GM19025 (cell line): ENCODE measurements around the gene CDK5.
A peak's percentile ranks its signal among the peaks of the same experiment; 100 is the strongest.
"Not testable (repeated sequence)": the region's sequence is repeated elsewhere in the genome, so short reads cannot be mapped to it uniquely, and the experiment has no call there.

Experiments
- ATAC-seq: cut with Tn5 transposase; IDR thresholded peaks from one replicate; pipeline ENCODE4 v1.9.1; 2021; ENCODE audit warnings: mild to moderate bottlenecking, low read depth, moderate library complexity; ENCODE audit not compliant: unreplicated experiment

The CDK5 gene

GRCh38 chr7:151059367-151060112, 1.8 kb upstream of the CDK5 start, which contains the start of gene SLC4A2:
Gene SLC4A2 (plus strand): TSS chr7:151059589. CDS start chr7:151061988, 2,399 bp downstream.
- ATAC-seq: peak; percentile 27

- ATAC-seq: no peak
Measured at GRCh38 chr7:151058781-151059366, 1.2 kb upstream of the CDK5 start.

DNA sequence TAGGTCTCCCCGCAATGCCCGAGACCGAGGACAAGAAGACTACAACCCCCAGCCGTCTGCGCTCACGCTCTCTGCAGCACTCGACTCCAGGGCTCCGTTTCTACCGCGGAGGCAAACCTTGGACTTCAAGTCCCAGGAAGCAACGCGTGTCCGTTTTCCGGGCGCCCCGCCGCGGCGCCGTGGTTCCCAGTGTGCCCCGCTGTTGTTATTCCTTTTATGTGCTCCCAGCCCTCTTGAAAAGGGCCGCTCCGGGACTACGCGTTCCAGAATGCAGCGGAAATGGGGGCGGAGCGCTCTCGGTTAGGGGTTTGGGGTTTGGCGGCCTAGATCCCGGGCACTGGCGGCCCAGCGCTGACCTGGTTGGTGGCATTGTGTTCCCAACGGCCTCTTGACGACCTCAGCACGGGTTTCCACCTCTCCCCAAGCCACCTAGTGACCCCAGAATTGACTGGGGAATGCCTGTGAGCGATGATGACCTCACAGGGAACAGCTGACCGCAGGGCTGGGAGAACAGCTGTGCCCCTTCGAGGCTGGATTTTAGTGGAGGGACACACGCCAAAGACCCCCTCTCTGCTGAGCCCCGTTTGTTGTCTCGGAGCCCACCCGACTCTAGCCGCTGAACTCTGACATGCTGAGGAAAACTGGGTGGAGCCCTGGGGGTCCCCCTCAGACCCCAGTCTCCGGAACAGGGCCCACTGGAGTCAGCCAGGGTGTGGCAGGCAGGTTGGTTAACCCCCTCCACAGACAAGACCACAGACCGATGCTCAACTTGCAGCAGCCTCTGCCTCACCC, 488 bp upstream of the CDK5 start:
- ATAC-seq: peak; percentile 88

GRCh38 chr7:151056666-151057505, 811 bp downstream of the CDK5 start:
- ATAC-seq: no peak

DNA sequence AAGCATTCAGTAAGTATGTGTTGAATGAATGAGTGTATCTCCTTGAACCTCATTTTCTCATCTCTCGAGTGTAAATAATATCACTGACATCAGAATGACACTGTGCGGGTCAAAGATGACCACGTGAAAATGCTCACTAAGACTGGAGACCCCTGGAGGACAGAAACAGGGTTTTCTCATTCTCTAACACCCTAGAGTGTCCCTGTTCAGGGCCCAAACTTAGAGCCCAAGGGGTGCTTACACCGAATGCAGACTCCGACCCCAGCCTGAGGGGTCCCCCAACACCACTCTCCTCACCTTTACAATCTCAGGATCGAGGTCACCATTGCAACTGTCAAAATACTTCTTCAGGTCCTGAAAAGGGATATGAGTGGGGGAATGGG, 1.4 kb downstream of the CDK5 start:
- no peak for ATAC-seq

DNA sequence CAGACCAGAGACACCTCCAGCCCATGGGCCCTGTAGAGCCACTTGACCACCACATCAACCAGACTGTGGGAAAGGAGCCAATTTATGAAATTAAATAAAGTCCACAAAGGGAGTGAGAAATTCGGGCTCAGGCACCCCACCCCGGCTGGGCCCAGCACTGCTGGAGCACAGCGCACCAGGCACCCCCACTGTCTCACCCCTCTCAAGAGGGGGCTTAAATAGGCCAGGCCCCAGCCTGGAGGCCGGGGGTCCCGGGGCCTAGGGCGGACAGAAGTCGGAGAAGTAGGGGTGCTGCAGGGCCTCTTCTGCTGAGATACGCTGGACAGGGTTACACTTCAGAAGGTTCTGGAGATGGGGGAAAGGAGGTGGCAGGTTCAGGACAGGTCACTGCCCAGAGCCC, 3.9 kb downstream of the CDK5 start:
- ATAC-seq: no peak

- no peak for ATAC-seq
Measured at GRCh38 chr7:151053096-151053495, 4.6 kb downstream of the CDK5 start.

DNA sequence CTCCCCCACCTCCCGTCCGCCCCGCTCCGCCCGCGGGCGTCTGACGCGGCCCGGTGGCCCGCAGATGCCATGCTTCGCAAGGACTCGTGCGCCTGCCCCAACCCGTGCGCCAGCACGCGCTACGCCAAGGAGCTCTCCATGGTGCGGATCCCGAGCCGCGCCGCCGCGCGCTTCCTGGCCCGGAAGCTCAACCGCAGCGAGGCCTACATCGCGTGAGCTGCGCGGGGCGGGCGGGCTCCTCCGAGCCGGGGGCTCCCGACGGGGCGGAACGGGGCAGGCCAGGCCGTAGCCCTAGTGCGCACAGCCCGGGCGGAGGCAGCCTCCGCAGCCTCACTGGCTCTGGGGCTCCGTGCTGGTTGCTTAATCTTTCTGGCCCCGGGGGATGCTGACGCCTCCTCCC, 6.6 kb downstream of the CDK5 start:
- ATAC-seq: no peak

DNA sequence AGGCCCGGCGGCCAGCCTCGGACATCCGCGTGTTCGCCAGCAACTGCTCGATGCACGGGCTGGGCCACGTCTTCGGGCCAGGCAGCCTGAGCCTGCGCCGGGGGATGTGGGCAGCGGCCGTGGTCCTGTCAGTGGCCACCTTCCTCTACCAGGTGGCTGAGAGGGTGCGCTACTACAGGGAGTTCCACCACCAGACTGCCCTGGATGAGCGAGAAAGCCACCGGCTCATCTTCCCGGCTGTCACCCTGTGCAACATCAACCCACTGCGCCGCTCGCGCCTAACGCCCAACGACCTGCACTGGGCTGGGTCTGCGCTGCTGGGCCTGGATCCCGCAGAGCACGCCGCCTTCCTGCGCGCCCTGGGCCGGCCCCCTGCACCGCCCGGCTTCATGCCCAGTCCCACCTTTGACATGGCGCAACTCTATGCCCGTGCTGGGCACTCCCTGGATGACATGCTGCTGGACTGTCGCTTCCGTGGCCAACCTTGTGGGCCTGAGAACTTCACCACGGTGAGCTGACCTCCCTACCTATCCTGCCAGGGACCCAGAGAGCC, 8.7 kb downstream of the CDK5 start:
- ATAC-seq: no peak

DNA sequence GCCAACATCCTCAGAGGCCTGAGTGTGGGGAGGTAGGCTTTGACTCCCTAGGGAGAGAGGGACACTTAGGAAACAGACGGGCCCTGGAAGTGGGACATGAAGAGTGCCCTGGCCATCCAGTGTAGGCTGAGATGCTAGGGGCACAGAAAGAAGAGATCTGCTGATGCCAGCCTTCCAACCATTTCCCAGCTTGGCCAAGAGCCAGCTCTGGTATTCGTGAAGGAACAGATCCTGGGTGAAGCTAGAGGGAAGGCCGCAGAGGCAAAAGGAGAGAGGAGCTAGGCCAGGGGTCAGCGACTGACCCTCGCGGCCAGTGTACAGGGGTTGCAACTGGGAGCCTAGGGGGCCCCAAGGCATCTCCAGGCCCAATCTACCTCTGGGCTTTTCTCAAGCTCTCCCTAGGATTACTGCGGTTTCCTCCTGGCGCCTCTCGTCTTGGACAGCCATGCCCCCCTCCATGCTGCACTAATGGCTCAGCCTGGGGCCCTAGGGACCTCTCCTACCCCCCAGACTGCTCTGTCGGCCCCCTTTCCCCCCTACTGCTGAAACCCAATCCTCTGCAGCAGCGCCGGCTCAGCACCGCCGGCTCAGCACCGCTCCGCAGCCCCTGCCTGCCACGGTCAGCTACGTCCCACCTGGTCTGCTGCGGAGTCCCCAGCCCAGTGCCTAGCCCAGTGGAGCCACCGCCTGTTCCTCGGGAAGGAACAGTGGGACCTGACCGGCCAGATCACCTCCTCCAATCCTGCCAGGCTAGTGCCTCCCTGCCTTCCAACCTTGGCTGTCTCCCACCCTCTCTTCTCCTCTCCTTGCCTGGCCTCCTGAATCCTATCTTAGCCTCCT, 9.5 kb downstream of the CDK5 start, which contains the start of gene ASIC3:
Gene ASIC3 (plus strand): TSS at position 556 of the 840 bp plus-strand sequence. CDS start 355 bp downstream, outside the sequence.
- no peak for ATAC-seq

- no peak for ATAC-seq
Measured at GRCh38 chr7:151046603-151047573, 10.8 kb downstream of the CDK5 start.

DNA sequence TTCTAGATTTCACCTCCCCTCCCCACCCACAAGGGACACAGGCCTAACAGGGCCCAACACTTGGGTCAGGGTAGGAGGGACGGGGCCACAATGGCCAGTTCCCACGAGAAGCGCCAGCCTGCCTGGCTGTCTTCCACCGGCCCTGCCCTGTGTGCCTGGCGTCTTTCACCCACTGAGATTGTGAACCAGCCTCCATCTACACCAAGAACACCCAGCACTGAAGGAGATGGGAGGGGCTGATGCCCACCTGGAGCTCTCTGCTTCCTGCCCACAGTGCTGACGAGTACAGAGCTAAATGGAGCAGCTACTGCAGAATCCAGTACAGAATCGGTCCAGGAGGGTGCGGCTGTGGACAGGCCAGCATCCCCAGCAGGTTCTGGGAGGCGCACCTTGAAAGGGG, 11.7 kb downstream of the CDK5 start:
- ATAC-seq: no peak

- no peak for ATAC-seq
Measured at GRCh38 chr7:151045262-151045661, 12.4 kb downstream of the CDK5 start.

GRCh38 chr7:151043959-151044358, 13.7 kb downstream of the CDK5 start:
- no peak for ATAC-seq

GRCh38 chr7:151043449-151043848, 14.2 kb downstream of the CDK5 start:
- ATAC-seq: not testable (repeated sequence)

- ATAC-seq: no peak
Measured at GRCh38 chr7:151040616-151041375, 16.9 kb downstream of the CDK5 start.

GRCh38 chr7:151039850-151040548, 17.7 kb downstream of the CDK5 start:
- no peak for ATAC-seq
